GM12878 (cell line): Measurements from ENCODE around the gene RANBP6. TPM values are rescaled to one million over a fixed set of nuclear protein-coding genes. Genes with fewer than 3 reads are reported as not detected.

Experiments
- ATAC-seq: fragments of 200-7000 bp; cut with Tn5 transposase; 3 replicates; pipeline ENCODE4 v1.9.1; 2020; ENCODE audit warnings: mild to moderate bottlenecking, moderate library complexity
- BruUV-seq: library from RNA; stranded (reverse); fragments of 400-500 nt; replicated peaks from 2 replicates; lab custom pipeline; 2021; lab: Mats Ljungman, UMichigan
- CTCF ChIA-PET: fragments of 300-600 bp; sonication (Branson Sonifier 250); formaldehyde crosslinking; extraction: SDS; loops from one replicate; lab custom pipeline; 2021; ENCODE audit warnings: inconsistent platforms; lab: Yijun Ruan, JAX
- POLR2A ChIA-PET: fragments of 350-600 bp; formaldehyde crosslinking; extraction: SDS; loops from one replicate; lab custom pipeline; 2021; ENCODE audit warnings: inconsistent platforms; lab: Charles Lee
- RAD21 ChIA-PET: fragments of 300-600 bp; sonication (Branson Sonifier 250); formaldehyde crosslinking; loops from one replicate; lab custom pipeline; 2023; ENCODE audit warnings: antibody characterized with exemption; ENCODE audit not compliant: unreplicated experiment; lab: Charles Lee
- SMC1A ChIA-PET: fragments of 300-600 bp; sonication (Branson Sonifier 250); formaldehyde crosslinking; loops from one replicate; lab custom pipeline; 2023; ENCODE audit not compliant: unreplicated experiment, uncharacterized antibody; lab: Charles Lee
- DNase-seq: peaks from one replicate; pipeline ENCODE4 v3.0.0-alpha.2; 2011; ENCODE audit warnings: low read depth, low spot score
- FAIRE-seq: peaks from 3 replicates; lab custom pipeline; 2011; peaks lifted over from hg19 to GRCh38; lab: Jason Lieb, UNC
- H2AFZ ChIP-seq: 2 replicates; pipeline ENCODE4 v1.6.0; 2011; ENCODE audit warnings: low read depth, low read length, control low read depth; ENCODE audit not compliant: control insufficient read depth
- H3K27ac ChIP-seq: 2 replicates; pipeline ENCODE4 v1.5.1; 2011; ENCODE audit warnings: control low read depth; ENCODE audit not compliant: control insufficient read depth, insufficient read depth
- H3K27me3 ChIP-seq, 2 experiments: replicated peaks in 1 of 2; 2 replicates each; pipeline versions ENCODE4 v1.6.0 to v1.6.1; 2011; ENCODE audit warnings: low read length in 1 of 2; ENCODE audit not compliant: control insufficient read depth in 2 of 2, insufficient read depth in 2 of 2
- H3K36me3 ChIP-seq, 2 experiments: 2 replicates each; pipeline ENCODE4 v1.5.1; 2011; ENCODE audit warnings: low read length in 1 of 2; ENCODE audit not compliant: control insufficient read depth in 2 of 2, insufficient read depth in 2 of 2
- H3K4me1 ChIP-seq: 2 replicates; pipeline ENCODE4 v1.6.1; 2011; ENCODE audit warnings: mild to moderate bottlenecking, low read length, moderate library complexity, mixed read lengths; ENCODE audit not compliant: control insufficient read depth, insufficient read depth
- H3K4me2 ChIP-seq: 2 replicates; pipeline ENCODE4 v1.6.0; 2011; ENCODE audit warnings: control low read depth; ENCODE audit not compliant: control insufficient read depth, insufficient read depth
- H3K4me3 ChIP-seq: fragments of 200-600 bp; sonication (generic); 2 replicates; pipeline ENCODE4 v1.5.1; 2016
- H3K79me2 ChIP-seq: 2 replicates; pipeline ENCODE4 v1.6.0; 2011; ENCODE audit warnings: low read length; ENCODE audit not compliant: control insufficient read depth, insufficient read depth
- H3K9ac ChIP-seq: 2 replicates; pipeline ENCODE4 v1.8.0; 2011; ENCODE audit warnings: low read length, control low read depth, mixed read lengths; ENCODE audit not compliant: control insufficient read depth, insufficient read depth
- H3K9me3 ChIP-seq: replicated peaks from 3 replicates; pipeline ENCODE4 v1.5.1; 2011; ENCODE audit warnings: mild to moderate bottlenecking, low read length; ENCODE audit not compliant: control insufficient read depth, insufficient read depth
- H4K20me1 ChIP-seq: 2 replicates; pipeline ENCODE4 v1.6.0; 2011; ENCODE audit not compliant: control insufficient read depth, insufficient read depth
- MEF2B ChIP-seq: fragments of 450-650 bp; IDR thresholded peaks from 2 replicates; pipeline ENCODE4 v1.6.1; 2018; ENCODE audit warnings: mild to moderate bottlenecking, moderate library complexity; ENCODE audit not compliant: partially characterized antibody, poor library complexity, severe bottlenecking
- NKRF ChIP-seq: fragments of 450-650 bp; conservative IDR thresholded peaks from 2 replicates; pipeline ENCODE4 v1.6.1; 2017; ENCODE audit warnings: mild to moderate bottlenecking, moderate library complexity
- NR2C1 ChIP-seq: fragments of 450-650 bp; IDR thresholded peaks from 2 replicates; pipeline ENCODE4 v1.6.1; 2017; ENCODE audit warnings: antibody characterized with exemption, mild to moderate bottlenecking, moderate library complexity
- SIX5 ChIP-seq: IDR thresholded peaks from 2 replicates; pipeline ENCODE4 v1.6.1; 2011; ENCODE audit warnings: mild to moderate bottlenecking, low read depth, low read length, moderate library complexity; ENCODE audit not compliant: severe bottlenecking
- SRF ChIP-seq, 2 experiments: IDR thresholded peaks; 2 replicates each; pipeline ENCODE4 v1.6.1; 2011; ENCODE audit warnings: low read depth in 2 of 2, low read length in 2 of 2, mild to moderate bottlenecking in 1 of 2, moderate library complexity in 1 of 2
- YBX1 ChIP-seq: fragments of 450-650 bp; IDR thresholded peaks from 2 replicates; pipeline ENCODE4 v1.6.1; 2016; ENCODE audit warnings: antibody characterized with exemption
- WGBS: methylation state at CpG from one replicate; pipeline ENCODE4 v1.1.6; 2016; ENCODE audit warnings: low lambda C conversion rate; ENCODE audit not compliant: insufficient replicate concordance, insufficient coverage; ENCODE audit errors: missing lambda C conversion rate; 5-methylcytosine and 5-hydroxymethylcytosine counted together
- in situ Hi-C: fragments of 300-500 bp; cut with MboI; formaldehyde crosslinking; loops from 9 replicates; pipeline ENCODE4 v1.14.3; 2018; ENCODE audit warnings: mixed read lengths
- intact Hi-C: fragments of 100-400 bp; cut with micrococcal nuclease; formaldehyde crosslinking; loops from one replicate; pipeline ENCODE4 v1.14.2; 2022; ENCODE audit not compliant: unreplicated experiment
- polyA plus RNA-seq, 11 experiments: library from polyadenylated mRNA; depleted of rRNA in 4 of 11; unstranded in 6 of 11; stranded (reverse) in 5 of 11; fragments of >200 nt; fragmentation: Nextera tagmentation in 4 of 11; fragmentation: Illumina TruSeq in 1 of 11; extraction: Ambion mirVana in 4 of 11; extraction: Trizol in 1 of 11; gene quantifications; 1 replicate in 1 of 11; 2 replicates in 10 of 11; pipeline versions ENCODE4 v1.2.1 to v1.2.3, GENCODE V29; 2011 to 2016; ENCODE audit warnings: inconsistent platforms in 2 of 11, missing spikeins in 2 of 11, low read depth in 1 of 11
- total RNA-seq, 4 experiments: library from RNA; depleted of rRNA in 3 of 4; stranded (reverse); fragments of >200 nt in 3 of 4; fragmentation: Illumina TruSeq in 1 of 4; extraction: Trizol in 1 of 4; gene quantifications; 2 replicates each; pipeline versions ENCODE4 v1.2.1 to v1.2.3, GENCODE V29; 2013 to 2021
- TF ChIP-seq, protein P1 (sequence below): IDR thresholded peaks from 2 replicates; pipeline ENCODE4 v1.6.1; 2012; ENCODE audit warnings: low read depth, low read length, improper control_type of control experiment

Gene RANBP6
- total and polyA plus RNA-seq, 10 of the 15 experiments (the other 5 are each of a cell fraction or from before 2014, with no cell fraction given), result 10.9 to 26.9 (median 19.4) TPM

- Histone ChIP-seq H3K4me2 (no peak overlapping the region), H3K27me3 (no peaks in the 10 kb centered on the region), H3K9me3 (no peaks in the 10 kb centered on the region), H3K27ac (no peak overlapping the region), H4K20me1 (no peaks in the 10 kb centered on the region), H2AFZ (no peak overlapping the region), H3K9ac (no peak overlapping the region), H3K36me3 (no peaks in the 10 kb centered on the region), H3K4me3 (no peak overlapping the region), H3K4me1 (peaks cover 21% of the 10 kb centered on the region), H3K79me2 (no peaks in the 10 kb centered on the region)
- POLR2A ChIA-PET, result no interaction called here
- no TSS peak for BruUV-seq
- intact Hi-C loops (no loop called here), in situ Hi-C loops (loop anchor here (5.0 kb wide), 2 partner anchors 160 to 260 kb away; no protein-coding TSS in a partner anchor)
- no peak for FAIRE-seq
- RAD21 ChIA-PET, result interaction anchor here (1.0 to 2.2 kb wide), 3 partner anchors 21 to 161 kb away, joined by 3 to 11 read pairs (median 4); no protein-coding TSS in a partner anchor
- CTCF ChIA-PET, result interaction anchor here (0.6 to 13.5 kb wide), 4 partner anchors 53 to 235 kb away, joined by 3 to 288 read pairs (median 4); no protein-coding TSS in a partner anchor
- no peak for ATAC-seq
- SMC1A ChIA-PET, result interaction anchor here (3.1 kb wide), 1 partner anchor 160 kb away, joined by 15 read pairs; no protein-coding TSS in a partner anchor
- no peak for DNase-seq
- 77% methylated on average over 4 of the region's 4 CpGs for WGBS
- no peak for TF ChIP-seq SRF (IDR thresholded peaks at IDR 0.05; ENCODE audit: low read depth in 2 of 2, low read length in 2 of 2)
- TF ChIP-seq SIX5, result no peak
- TF ChIP-seq NR2C1, result no peak
- TF ChIP-seq, protein P1, sequence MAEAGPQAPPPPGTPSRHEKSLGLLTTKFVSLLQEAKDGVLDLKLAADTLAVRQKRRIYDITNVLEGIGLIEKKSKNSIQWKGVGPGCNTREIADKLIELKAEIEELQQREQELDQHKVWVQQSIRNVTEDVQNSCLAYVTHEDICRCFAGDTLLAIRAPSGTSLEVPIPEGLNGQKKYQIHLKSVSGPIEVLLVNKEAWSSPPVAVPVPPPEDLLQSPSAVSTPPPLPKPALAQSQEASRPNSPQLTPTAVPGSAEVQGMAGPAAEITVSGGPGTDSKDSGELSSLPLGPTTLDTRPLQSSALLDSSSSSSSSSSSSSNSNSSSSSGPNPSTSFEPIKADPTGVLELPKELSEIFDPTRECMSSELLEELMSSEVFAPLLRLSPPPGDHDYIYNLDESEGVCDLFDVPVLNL, result no peak
- TF ChIP-seq YBX1, result no peak
- no peak for TF ChIP-seq NKRF
- no peak for TF ChIP-seq MEF2B
Measured at GRCh38 chr9:6047020-6047419, 31.6 kb upstream of the RANBP6 start.
